ENCODE measurements around the gene CCN2.
"Not testable (repeated sequence)": the region's sequence is repeated elsewhere in the genome, so short reads cannot be mapped to it uniquely, and the experiment has no call there.

CCN2 gene

GRCh38 chr6:131908787-131909186, 42.4 kb downstream of the CCN2 start:
- DNase-seq = not testable (repeated sequence)

GRCh38 chr6:131903734-131904133, 47.4 kb downstream of the CCN2 start:
- DNase-seq = not testable (repeated sequence)

- DNase-seq = not testable (repeated sequence)
Observed at GRCh38 chr6:131901326-131901873, 49.8 kb downstream of the CCN2 start.

GRCh38 chr6:131900231-131900630, 50.9 kb downstream of the CCN2 start:
- DNase-seq = no peak

- no peak for DNase-seq
Observed at GRCh38 chr6:131898718-131899117, 52.5 kb downstream of the CCN2 start.
